Bone marrow (tissue), 2 donors: ENCODE results near the gene PADI6.

Source experiments
- DNase-seq, 2 donors: peaks; one replicate each; lab custom pipeline; 2025; lab: John Stamatoyannopoulos, UW

Gene PADI6

DNA sequence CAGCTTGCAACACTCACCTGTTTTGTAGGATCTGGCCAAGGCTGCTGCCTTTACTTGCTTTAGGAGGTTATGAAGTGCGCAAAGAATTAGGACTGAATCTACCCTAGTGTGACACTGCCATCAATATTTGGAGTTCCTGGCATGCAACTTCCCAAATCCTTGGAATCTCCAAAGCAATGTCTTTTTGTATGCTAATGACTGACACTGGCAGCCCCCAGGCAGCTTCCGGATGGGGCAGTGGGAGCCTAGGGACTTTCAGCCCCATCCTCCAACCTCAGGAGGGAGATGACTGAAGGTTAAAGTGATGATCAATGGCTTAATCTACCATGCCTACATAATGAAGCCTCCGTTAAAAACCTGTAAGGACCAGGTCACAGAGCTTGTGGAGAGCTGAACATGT lies 62.0 kb downstream of the PADI6 start:
- DNase-seq: no peak

DNA sequence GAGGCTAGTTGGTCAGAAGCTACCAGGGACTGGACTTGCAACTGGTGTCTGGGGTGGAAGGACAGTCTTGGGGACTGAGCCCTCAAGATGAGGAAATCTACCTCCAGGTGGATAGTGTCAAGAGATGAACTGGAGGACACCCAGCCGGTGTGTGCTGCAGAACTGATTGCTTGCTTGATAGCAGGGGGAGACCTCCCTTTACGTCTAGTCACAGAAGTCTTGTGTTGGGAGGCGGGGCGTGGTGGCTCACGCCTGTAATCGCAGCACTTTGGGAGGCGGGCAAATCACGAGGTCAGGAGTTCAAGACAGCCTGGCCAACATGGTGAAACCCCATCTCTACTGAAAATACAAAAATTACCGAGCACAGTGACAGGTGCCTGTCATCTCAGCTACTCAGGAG lies 62.6 kb downstream of the PADI6 start:
- no peak for DNase-seq

GRCh38 chr1:17436380-17437174 lies 64.6 kb downstream of the PADI6 start:
- DNase-seq: no peak

DNA sequence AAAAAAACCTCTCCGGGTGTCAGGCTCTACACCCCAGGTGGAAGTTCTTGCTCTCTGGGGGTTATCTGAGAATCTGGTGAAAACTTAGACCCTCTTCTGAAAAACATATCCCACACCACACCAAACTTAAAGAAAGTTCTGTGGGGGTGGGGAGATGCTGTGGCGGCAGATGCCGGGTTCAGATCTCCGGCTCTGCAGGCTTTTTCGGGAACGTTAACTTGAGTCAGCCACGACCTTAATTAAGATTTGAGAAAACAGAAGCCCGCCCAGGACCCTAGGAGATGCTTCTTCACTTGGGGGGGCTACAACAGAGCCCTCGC lies 65.2 kb downstream of the PADI6 start:
- no peak for DNase-seq

GRCh38 chr1:17437580-17438317 lies 65.8 kb downstream of the PADI6 start:
- DNase-seq: peak in 1 of 2 donors; percentile 41

DNA sequence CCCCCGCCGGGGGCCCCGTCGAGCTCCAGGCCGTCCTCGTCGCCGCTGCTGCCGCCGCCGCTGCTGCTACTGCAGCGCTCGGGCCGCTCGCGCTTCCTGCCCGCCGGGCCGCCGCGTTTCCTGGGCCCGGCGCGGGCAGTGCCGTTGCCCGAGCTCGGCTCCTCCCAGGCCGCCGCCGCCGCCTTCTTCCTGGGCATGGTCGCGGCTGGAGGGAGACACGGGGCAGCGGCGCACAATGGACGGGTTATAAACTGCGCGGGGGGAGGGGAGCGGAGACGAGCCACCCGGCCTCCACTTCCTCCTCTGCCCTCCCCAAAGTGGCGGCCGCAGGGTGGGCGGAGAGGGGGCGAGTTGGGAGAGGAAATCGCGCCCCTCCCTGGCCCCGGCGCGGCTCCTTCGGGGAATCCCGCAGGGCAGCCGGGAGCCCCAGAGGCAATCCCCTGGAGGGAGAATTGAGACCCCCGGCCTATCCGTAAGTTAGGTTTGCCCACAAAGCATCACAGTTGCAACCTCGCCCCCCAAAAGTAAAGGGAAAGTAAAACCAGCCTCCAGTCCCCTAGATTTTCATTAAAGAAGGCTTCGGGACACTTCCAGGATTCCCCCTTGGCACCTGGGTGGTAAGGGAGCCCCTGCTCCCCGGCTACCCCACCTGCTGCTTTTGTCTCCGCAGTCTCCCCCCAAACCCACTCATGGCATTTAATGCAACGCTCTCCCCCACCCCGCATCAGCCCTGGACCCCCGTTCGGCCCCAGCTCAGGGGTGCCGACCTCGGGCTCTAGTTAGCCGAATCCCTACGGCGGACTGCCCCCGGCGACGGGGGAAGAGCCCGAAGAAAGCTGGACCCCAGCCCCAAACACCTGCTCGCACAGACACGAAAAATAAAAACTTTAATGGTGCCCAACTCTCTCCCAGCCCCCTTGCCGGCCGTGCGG lies 66.6 kb downstream of the PADI6 start:
- DNase-seq: peak; percentile 30 to 71

DNA sequence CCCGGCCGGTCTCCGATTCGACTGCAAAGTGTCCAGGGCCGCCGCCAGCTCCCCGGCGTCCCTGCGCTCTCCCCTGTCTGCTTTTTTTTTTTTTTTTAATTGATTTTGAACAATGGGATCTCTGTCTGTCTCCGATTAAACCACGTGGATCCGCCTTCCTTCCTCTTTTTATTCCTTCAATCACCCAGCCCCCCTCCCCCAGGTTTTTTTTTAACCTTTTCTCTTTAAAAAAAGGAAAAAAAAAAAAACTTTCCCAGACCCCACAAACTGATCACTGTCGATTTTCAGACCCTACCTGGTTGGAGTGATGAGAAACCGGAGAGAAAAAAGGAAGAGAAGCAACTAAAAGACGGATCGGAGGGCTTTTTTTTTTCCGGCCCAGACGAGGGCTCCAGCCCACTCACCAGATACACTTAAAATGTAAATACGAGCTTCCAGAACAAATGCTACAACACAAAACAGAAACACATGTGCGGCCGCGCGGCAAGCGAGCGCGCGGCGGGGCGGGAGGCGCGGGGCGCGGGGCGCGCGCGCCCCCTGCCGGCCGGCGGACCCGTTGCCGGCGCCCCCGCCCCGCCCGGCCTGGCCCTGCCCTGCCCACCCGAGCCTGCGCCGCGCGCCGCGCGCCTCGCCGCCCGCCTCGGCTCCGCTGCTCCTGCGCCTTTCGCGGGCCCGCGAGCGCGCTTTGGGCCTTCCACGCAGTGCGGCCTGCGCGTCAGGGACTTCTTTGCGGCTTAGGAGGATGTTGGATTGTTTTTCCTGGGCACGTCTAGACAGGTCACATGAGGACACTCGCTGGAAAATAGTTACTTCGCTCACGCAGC lies 67.5 kb downstream of the PADI6 start, which contains the start of gene RCC2:
TSS of gene RCC2 (minus strand) at position 428 of the 824 bp plus-strand sequence. CDS start 1,163 bp downstream, outside the sequence.
- peak; percentile 21 to 45 for DNase-seq

GRCh38 chr1:17440074-17440826 lies 68.3 kb downstream of the PADI6 start:
- no peak for DNase-seq

DNA sequence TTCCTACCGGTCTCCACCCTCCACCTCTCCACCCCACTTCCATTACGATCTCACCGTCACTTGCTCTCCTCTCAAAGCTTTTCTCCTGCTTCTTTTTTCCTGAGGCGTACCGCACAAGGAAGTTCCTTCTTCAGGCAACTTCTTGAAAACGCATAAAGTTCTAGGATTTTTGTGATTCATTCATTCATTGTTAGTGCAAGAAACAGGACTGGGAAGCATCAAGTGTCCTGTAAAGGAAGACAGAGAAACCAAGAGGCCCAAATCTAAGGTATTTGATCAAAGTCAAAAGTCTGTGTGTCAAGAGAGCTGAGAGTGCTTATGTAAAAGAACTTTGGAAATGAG lies 68.8 kb downstream of the PADI6 start:
- DNase-seq: no peak

DNA sequence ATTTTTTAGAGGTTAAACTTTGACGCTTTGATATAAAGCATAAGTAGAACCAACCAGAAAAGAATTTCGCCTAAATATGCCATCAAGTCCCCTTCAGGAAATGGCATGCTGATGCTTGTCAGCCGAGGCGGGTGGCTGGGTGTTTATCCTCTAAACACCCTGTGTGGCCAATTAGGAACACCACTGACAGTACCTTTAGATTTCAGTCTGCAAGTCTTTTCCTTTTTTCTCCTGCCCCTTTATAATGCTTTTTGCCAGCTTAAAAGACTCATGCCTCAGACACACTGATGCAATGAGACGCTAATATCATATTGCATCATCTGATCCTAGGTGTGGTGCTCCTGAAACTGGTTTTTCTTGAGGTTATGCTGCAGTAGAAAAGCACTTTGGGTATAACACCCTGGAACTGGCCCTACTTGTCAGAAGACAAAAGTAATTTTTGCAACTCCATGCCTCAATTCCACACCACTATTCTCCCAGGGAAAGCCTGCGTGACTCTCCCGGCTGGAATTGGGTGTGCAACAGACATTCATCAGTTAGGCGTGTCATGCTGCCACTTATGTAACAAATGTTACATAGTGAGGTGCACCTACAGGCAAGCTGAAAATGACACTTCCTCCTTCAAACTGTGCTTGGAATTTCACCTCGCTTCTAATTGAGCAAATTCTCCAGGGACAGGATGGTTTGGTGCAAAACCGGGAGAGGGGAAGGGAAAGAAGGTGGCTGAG lies 69.4 kb downstream of the PADI6 start:
- no peak for DNase-seq

DNA sequence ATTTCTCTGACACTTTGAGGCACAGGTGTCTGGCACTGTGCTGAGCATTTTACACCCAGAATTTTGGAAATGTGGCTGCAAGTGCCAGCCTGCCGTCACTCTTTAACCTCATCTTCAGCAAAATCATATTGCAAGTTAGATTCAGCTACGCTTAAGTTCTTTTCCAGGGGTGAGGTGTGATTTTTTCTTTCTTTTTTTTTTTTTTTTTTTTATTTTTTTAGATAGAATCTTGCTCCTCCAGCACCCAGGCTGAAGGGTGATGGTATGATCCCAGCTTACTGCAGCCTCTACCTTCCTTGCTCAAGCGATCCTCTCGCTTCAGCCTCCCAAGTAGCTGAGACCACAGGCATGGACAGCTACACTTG lies 70.0 kb downstream of the PADI6 start:
- DNase-seq: no peak

GRCh38 chr1:17442841-17443240 lies 70.8 kb downstream of the PADI6 start:
- no peak for DNase-seq

- no peak for DNase-seq
Measured at GRCh38 chr1:17447501-17447992, 75.6 kb downstream of the PADI6 start.
